NCI-H82 treated with DMSO at 0.1 percent for 48 hours (cell line): Measurements from ENCODE around the gene NSG1.

Experiments
- DNase-seq: peaks from one replicate; lab custom pipeline; 2025; ENCODE audit not compliant: unreplicated experiment; lab: John Stamatoyannopoulos, UW

NSG1 gene

DNA sequence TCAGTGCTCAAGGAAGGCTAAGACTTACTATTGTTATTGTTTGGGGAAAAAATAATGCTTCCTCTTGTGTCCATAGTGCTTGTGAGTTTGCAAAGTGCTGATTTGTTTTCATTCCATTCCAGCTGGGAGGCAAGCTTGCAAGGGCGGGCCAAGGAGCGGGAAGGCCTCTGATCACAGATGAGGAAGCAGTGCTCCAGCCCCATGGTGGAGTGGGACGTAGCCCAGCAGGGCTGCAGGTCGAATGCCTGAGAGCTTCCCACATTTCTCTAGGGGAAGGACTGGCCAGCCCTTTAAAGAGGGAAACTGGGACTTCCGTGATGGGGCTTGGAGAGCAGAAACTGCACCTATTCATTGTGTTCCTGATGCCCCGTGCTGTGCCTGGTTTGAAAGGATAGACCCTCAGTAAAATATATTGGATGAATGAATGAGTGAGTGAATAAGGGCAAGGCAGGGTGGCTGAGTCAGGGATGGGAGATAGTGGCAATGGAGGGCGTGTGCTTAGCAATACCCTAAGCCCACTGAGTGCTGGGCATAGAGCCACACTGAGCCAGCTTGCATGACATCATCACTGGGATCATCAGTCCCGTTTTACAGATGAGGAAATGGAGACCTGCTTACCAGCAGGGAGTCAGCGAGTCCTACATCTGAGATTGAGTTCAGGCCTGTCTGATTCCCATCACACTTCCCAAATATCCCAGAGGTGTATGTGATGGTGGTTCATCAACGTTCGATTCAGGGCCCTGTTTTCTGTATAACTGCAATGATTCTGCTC is 17.9 kb upstream of the NSG1 start:
- no peak for DNase-seq

DNA sequence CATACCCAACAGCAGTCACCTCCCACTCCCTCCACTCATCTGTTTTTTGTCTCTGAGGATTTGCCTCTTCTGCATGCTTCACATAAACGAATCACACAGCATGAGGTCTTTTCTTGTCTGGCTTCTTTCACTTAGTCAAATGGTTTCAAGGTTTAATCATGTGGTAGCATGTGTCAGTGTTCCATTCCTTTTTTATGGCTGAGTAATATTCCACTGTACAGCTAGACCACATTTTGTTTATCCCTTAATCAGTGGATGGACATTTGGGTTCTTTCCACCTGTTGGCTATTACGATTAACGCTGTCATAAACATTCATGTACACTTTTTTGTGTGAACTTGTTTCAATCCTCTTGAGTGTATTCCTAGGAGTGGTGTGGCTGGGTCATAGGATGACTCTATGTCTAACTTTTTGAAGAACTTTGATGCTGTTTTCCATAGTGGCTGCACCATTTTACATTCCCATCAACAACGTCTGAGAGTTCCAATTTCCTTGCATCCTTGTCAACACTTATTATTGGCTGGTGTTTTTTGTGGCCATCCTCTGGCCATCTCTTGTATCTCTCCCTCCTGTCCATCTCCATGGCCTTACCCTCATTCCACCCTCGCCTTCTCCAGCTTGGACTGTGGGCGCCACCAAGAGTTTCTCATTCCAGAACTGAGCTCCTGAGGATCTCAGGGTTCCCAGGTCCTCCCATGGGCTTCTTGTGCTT is 12.4 kb upstream of the NSG1 start:
- no peak for DNase-seq

DNA sequence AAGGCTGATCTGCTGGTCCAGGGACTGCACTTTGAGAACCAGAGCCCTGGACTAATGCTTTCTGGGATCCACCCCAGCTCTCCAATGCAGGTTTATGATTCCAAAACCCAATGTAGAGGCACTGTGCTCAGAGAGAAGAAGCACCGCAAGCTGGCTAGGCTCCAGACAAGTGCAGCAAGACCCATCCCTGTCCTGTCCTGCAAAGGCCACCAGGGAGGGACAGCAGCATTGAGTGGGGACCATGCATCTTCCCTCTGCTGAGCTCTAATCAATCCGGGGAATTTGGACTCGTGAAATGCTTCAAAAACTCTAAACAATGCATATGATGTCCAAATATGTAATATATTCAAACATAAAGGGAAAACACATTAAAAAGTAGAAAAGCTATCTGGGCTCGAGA is 10.8 kb upstream of the NSG1 start:
- DNase-seq = no peak

DNA sequence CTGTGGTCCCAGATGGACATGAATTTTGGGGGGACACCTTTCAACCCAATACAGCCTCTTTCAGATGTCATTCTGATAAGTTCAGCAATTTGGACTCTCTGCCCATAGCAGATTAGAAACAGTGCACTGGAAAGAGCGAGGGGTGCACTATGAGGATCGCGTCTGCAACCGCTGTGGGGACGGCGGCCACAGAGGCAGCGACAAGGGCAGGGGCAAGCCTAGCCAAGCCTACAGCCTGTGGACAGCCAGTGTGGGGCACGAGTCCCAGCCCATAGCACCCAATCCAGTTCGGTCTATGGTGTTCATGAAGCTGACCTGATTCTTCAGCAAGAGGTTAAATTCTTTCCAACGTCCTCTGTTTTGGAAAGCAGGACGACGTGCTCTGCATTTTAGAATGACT is 9.7 kb upstream of the NSG1 start:
- no peak for DNase-seq

DNA sequence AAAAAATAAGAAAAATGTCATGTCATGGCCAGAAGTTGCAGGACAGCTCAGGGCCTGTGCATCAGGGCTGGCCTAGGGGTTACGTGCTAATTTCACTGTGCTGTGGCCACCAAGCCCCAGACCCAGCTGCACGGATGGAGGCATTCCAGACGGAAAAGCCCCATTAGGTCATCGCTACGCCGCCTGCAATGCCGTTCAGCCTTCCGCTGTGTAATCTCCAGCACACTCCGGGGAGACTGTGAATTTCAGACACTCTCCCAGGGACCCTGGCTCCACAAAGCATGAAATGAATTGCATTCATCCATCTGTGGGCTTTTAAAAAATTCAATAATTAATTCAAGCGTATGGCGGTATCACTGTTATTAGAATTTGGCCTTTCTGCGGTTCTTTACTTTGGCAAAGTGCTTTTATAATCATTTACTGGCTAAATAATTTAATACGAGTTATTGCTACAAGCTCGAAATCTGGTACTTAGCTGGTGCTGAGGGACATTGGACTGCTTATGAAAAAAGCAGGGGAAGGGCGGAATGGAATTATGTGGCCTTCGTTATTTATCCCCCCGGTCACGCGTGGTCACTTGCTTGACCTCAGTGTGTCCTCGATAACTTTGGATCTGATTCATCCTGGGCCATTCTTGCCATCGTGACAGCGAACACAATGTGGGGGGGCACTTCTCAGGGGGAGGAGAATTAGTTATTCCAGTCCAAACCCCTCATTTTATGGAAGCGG is 9.0 kb upstream of the NSG1 start:
- DNase-seq = no peak

DNA sequence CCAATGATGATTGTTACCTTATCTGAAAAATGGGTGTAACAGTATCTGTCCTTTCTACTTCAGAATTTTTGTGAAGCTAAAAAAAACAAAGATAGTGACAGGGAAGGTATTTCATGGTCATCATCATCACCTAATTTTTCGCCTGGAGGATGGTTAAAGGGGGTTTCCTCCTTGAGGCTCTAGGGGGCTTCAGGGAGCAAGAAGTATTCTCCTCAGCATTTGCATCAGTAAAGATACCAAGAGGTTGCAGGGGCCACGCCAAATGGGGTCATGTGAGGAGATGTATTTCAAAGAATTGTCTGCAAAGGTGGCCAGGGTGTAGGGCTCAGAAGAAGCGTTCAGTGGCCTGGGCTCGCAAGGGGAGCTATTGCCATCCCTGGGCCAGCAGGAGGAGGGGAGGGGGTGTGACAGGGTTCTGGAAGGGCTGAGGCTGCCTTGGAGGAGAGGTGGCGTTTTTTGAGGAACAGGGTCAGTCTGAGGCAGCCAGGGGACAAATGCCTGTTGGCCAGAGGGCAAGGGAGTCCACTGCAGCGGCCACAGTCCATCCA is 7.3 kb upstream of the NSG1 start:
- DNase-seq = no peak

DNA sequence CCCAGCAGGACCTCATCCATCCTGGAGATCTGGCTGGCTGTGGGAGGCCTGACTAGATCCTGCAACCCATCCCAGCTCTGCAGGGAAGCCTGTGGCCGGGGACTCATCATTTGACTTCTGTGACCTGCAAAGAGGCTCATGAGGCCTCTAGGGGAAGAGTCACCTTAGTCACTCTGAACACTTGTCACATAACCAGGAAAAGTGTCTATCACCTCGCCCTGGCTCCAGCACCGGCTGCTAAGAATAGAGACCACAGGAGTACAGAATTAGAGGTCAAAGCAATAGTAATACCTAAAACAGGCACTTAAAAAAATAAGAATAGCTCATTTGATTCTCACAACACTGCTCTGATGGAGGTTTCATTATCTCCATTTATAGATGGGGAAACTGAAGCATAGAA is 3.8 kb upstream of the NSG1 start:
- DNase-seq = no peak

DNA sequence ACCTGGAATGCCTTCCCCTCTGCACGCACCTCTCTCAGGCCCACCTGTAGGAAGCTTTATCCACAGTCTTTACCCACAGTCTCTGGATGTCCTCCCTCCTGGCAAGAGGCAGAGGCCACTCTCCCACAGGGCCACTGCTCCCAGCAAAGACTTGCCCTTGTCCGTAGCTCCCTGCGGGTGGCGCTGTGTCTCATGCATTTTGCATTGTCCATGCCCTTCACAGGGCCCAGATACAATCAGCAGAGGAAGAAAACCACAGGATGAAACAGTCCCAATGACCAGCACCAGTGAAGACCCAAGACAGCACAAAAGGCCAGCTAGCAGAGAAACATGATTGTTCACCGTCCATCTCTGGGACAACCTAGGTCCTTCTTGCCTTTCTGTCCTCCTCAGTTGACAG is 2.1 kb upstream of the NSG1 start:
- DNase-seq = peak; percentile 44

DNA sequence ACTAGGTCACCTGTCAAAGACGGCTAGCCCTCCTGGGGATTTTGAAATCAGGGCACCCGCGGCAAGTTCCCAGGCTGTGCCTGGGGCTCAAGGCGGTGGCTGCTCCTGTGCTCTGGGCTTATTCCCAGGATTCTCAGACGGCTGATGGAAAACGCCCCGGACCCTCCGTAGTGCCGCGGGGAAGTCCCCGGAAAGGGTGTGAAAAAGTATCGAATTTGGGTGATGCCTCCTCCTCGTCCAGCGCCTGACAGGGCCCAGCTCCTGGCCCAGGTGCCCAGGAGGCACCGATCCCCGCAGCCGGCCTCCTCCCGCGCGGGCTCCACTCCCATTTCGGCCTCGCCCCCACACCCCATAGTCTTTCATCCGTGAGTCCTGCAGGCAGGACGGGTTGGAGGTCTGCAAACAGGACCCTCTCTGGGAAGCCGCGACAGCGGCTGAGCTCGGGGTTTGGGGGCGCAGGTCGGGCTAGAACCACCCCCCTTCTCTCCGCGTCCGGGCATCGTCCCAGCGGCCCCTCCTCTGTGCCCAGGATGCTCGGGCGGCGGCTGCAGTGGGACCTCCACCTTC is 1.1 kb upstream of the NSG1 start:
- DNase-seq = no peak

DNA sequence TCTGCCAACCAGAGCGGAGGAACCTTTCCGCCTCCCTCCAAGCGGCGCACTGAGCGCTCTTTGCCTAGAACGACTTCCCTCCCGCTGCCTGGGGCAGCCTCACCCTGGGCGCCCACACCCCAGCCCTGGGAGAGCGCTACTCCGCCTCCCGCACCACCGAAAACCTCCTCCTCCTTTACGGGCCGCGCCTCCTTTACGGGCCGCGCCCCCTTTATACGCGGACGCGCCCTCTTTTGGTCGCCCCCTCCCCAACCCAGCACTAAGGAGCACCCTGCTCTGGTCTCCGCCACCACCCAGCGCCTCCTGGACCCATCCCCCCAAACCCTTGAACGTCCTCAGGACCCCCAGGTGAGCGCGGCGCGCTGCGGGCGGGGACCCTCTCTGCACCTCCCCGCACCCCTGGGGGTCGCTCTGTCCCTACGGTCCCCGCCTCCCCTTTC is 586 bp upstream of the NSG1 start:
- peak; percentile 14 for DNase-seq

DNA sequence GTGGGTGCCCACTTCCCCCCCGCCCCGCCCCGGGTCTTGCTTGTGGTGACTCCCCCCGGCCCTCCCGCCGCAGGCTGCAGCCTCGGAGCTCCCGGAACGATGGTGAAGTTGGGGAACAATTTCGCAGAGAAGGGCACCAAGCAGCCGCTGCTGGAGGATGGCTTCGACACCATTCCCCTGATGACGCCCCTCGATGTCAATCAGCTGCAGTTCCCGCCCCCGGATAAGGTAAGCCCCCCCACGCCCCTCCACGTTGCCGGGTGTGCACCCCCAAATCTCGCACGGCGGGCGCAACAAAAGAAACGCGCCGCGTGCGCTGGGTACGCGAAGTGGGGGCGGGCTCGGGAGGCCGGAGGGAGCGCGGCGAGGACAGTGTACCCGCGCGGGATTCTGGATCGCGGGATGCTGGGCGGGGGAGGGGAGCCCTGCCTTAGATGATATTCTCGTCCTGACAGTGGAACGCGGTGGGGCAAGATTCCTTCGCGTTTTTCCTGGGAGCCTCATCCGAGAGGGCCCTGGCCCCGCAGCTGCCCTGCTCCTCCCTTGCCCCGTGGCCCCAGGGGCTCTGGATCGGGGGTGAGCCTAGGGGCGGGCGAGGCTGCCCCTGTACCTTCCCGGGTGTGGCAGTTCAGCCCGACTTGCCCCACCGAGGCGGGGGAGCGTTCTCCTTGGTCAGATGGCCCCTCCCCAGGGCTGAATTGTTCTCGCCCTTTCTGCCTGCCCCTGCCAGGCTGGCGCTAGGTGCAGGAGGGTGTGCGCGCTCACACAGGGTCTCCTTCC is 819 bp downstream of the NSG1 start:
- DNase-seq = no peak

DNA sequence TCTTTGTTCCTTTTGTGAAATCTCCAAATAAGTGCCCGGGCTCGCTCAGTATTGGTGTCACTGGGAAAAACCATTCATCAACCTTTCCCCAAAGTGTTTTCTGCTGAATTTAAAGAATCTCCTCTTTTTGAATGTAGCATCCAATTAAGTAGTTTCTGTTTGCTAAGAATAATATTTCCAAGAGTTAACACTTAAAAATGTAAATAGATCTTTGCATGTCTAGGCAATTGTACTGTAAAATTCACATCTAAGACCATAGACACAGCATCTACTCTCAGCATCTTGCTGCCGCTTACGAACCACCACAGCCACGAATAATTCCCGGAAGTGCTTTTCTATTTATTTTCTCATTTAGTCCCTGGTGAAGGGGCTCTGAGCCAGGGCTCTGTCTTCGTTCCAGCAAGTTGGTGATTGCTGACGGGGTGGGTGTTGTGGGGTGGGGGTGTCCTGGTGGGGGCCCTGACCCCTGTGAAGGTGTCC is 1.4 kb downstream of the NSG1 start:
- no peak for DNase-seq

DNA sequence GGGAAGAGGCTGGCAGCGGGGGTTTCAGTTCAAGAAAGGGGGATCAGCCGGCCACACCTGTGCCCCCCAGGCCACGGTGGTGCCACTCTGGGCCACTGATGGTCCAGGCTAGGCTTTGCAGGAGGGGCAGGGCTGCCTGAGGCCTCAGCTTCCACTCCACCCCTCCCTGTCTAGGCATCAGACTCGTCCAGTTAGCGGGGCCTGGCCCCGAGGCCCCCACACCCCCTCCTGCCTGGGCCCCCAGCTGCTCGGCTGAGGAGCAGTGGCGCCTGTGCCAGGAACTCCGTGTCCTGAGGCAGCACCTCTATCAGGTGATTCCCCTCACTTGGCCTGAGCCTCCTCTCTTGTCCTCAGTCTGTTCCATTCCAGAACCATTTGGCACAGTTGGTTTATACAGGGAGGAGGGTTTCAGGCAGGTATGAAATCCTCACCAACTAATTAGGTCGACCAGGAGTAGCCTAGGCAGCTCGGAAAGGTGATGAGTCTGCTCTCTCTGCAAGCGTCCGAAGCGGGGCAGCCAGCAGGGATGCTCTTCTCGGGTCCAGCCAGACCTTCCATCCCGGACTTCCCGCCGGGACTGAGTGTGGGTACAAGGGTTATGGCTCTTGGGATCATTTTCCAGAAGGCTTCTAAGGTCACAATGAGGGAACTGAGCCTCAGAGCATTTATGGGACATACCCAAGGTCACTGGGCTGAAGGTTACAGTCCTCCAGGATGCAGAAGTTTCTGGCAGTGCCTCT is 2.1 kb downstream of the NSG1 start:
- no peak for DNase-seq

DNA sequence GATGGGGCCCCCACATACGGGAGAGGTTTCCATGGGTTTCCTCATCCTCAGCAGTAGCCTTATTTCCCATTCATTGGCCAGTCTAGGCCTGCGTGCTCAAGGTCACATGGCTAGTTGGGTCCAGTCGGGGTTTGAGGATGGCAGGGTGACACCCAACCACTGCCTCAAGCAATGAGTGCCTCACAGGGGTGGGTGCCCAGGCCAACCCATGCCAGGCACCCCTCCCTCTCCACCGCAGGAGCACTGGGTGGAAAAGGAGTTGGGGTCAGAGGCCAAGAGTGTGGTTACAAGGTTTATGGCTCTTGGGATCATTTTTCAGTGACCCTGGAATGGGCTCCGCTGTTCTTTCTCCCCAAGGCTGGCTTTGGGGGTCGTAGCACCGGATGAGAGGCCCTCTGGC is 3.1 kb downstream of the NSG1 start:
- no peak for DNase-seq

DNA sequence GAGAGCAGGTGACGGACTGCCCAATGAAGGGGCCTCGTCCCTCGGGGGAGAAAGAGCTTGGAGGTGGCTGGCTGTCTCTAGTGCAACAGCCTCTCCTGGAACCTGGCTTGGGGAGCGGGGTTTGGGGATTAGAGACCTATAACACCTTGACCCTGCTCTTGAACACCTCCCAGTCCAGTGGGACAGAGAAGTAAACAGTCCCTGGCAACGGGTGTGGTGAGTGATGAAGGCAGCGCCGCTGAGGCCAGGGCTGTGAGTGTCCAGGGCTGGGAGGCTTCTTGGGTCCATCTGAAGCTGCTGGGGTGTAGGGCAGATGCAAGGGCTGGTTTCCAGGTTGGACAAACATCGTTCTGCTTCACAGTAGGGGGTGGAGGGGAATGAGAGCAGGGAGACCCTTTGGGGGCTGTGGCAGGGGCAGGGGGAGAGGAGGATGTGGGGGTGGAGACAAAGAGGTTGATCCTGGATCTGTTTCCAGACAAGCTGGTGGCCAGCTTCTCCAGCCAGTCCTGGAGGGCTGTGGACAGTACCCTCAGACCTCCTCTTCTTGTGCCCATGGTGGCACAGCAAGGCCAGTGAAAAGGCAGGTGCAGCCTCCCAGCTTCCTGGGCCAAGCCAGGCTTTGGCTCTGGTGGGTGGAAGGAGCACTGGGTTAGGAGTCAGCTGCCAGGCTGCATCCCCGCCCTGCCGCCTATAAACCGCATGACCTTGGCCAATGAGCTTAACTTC is 3.8 kb downstream of the NSG1 start:
- no peak for DNase-seq

DNA sequence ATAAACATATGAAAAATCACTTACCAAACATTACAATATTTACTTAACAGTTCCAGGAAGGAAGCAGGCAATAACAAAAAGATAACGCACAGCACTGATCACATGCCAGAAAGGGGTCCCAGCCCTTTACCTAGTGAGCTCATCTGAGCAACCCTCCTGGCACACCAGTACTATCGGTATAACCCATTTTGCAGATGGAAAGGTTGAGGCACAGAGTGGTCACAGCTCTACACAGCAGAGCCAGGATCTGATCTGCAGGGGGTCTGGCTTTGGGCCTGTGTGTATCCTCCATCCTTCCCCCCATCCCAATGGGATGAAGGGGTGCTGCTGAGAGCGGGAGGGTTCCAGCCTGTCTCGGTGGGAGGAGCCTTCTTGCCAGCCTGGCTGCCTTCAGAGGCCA is 5.0 kb downstream of the NSG1 start:
- DNase-seq = no peak

DNA sequence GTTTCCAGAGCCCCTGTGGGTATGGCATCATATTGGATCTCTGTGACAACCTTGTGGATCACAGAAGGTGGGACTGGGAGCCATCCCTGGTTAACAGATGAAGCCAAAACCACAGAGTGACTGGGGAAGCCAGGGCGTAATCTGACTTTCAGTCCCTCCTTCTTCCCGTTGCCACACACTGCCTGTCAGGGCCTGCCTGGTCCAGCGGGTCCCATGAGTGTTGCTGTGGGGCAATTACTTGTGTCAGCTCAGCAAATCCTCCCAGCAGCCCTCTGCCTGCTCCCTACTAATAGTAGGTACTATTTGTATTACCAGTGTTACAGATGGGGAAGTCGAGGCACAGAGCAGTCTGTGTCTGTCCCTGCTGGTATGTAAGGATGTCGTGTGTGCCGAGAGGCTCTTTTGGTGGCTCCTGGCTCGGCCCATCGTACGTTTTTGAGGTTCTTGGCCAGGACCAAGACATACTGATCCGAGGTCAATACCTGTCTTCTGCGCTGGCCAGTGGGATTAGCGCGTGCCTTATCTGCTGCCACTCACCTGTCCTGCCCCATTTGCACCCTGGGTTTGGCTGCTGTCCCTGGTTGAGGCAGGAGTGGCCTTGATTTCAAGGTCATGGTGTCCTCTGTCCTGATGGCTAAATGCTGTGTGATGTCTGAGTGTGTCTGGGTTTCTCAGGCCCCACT is 5.7 kb downstream of the NSG1 start:
- DNase-seq = no peak

DNA sequence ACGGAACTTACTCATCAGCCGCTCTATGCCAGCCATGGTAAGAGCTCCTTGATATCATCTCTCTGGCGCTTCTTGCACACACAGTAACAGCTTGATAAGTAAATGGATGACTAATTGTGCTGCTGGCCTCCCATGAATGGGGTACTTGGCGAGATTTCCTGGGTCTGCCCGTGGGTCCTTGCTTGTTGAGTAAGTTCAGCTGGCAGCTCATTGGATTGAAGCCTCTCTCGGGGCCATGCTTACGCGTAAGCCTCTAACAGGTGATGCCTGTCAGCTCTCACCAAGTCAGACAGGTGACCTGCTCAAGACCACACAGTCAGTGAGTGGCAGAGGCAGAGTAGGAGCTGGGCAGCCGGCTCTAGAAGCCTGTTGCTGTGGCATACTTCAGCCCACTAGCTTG is 7.7 kb downstream of the NSG1 start:
- no peak for DNase-seq

DNA sequence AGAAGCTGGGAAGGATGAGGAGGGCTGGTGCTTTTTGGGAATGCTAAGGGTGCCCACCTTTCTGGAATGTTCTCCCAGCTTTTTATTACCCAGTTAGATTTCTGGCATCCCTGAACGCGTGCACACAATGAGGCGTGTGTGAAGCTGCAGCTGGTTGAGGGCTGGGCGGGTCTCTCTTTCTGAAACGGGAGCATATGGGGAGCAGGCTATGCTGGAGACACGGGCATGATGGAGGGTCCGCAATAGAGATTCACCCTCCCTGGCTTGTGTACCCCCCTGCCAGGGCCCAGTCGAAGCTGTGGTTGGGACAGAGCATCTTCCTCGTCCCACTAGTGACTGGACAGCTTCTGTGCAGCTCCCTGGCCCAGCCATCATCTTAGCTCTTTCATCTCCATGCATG is 8.5 kb downstream of the NSG1 start:
- DNase-seq = no peak
